HEK293 (cell line): ENCODE data around the gene AQP10.
"Not testable (repeated sequence)": the region's sequence is repeated elsewhere in the genome, so short reads cannot be mapped to it uniquely, and the experiment has no call there.

Experiments
- CTCF ChIA-PET: fragments of 350-600 bp; formaldehyde crosslinking; extraction: SDS; loops from one replicate; lab custom pipeline; 2021; ENCODE audit warnings: antibody characterized with exemption; lab: Yijun Ruan, JAX
- POLR2A ChIA-PET: fragments of 300-600 bp; formaldehyde crosslinking; extraction: SDS; loops from one replicate; lab custom pipeline; 2020; ENCODE audit warnings: antibody characterized with exemption, inconsistent platforms; lab: Yijun Ruan, JAX
- H3K27ac ChIP-seq: fragments of 200-500 bp; sonication (Bioruptor generic); 2 replicates; pipeline ENCODE4 v1.5.1; 2014; ENCODE audit warnings: low read depth, low read length, control low read depth, inconsistent platforms; ENCODE audit errors: extremely low read depth
- H3K36me3 ChIP-seq, 2 experiments: fragments of 200-500 bp in 1 of 2; sonication (Bioruptor generic) in 1 of 2; 1 replicate in 1 of 2; 2 replicates in 1 of 2; pipeline ENCODE4 v1.5.1; 2014 to 2017; ENCODE audit warnings: inconsistent platforms in 2 of 2, low read length in 2 of 2; ENCODE audit not compliant: control insufficient read depth in 2 of 2, insufficient read depth in 1 of 2
- H3K4me1 ChIP-seq: fragments of 200-500 bp; sonication (Bioruptor generic); 2 replicates; pipeline ENCODE4 v1.5.1; 2014; ENCODE audit warnings: mild to moderate bottlenecking, low read length, inconsistent platforms; ENCODE audit not compliant: control insufficient read depth, insufficient read depth
- H3K4me3 ChIP-seq: 2 replicates; pipeline ENCODE4 v1.5.1; 2011; ENCODE audit warnings: low read depth, mild to moderate bottlenecking, control low read depth, low read length, moderate library complexity
- H3K9me3 ChIP-seq: fragments of 200-500 bp; sonication (Bioruptor generic); 2 replicates; pipeline ENCODE4 v1.5.1; 2014; ENCODE audit warnings: low read depth, low read length, inconsistent platforms; ENCODE audit not compliant: control insufficient read depth, insufficient read depth
- GFI1B ChIP-seq: fragments of 450-650 bp; formaldehyde crosslinking; IDR thresholded peaks from 2 replicates; pipeline ENCODE4 v1.5.1; 2016; ENCODE audit warnings: missing biosample characterization, missing genetic modification characterization
- PATZ1 ChIP-seq: fragments of 450-650 bp; formaldehyde crosslinking; IDR thresholded peaks from 2 replicates; pipeline ENCODE4 v1.5.1; 2016; ENCODE audit warnings: missing biosample characterization, missing genetic modification characterization
- PRDM1 ChIP-seq: fragments of 450-650 bp; formaldehyde crosslinking; IDR thresholded peaks from 2 replicates; pipeline ENCODE4; 2016; ENCODE audit warnings: missing biosample characterization, missing genetic modification characterization
- PRDM2 ChIP-seq: fragments of 450-650 bp; formaldehyde crosslinking; IDR thresholded peaks from 2 replicates; pipeline ENCODE4 v1.5.1; 2016; ENCODE audit warnings: missing biosample characterization, missing genetic modification characterization, borderline replicate concordance
- SETDB1 ChIP-seq: IDR thresholded peaks from one replicate; pipeline ENCODE4 v1.6.1; 2017; ENCODE audit warnings: mild to moderate bottlenecking, low read length, moderate library complexity, mixed read lengths; ENCODE audit not compliant: insufficient read length
- ZBTB8A ChIP-seq: fragments of 450-650 bp; formaldehyde crosslinking; IDR thresholded peaks from 2 replicates; pipeline ENCODE4 v1.5.1; 2016; ENCODE audit warnings: missing biosample characterization, missing genetic modification characterization
- ZFHX2 ChIP-seq: fragments of 450-650 bp; formaldehyde crosslinking; conservative IDR thresholded peaks from 2 replicates; pipeline ENCODE4 v1.5.1; 2016; ENCODE audit warnings: missing biosample characterization, missing genetic modification characterization
- ZNF23 ChIP-seq: fragments of 450-650 bp; formaldehyde crosslinking; IDR thresholded peaks from 2 replicates; pipeline ENCODE4 v1.5.1; 2016; ENCODE audit warnings: missing biosample characterization, missing genetic modification characterization, borderline replicate concordance
- ZNF292 ChIP-seq: fragments of 450-650 bp; formaldehyde crosslinking; IDR thresholded peaks from 2 replicates; pipeline ENCODE4 v1.5.1; 2016; ENCODE audit warnings: low read depth, missing biosample characterization, missing genetic modification characterization, borderline replicate concordance
- ZNF341 ChIP-seq: fragments of 450-650 bp; formaldehyde crosslinking; IDR thresholded peaks from 2 replicates; pipeline ENCODE4; 2016; ENCODE audit warnings: low read depth, missing biosample characterization, missing genetic modification characterization
- ZNF366 ChIP-seq: fragments of 450-650 bp; formaldehyde crosslinking; conservative IDR thresholded peaks from 2 replicates; pipeline ENCODE4 v1.5.1; 2016; ENCODE audit warnings: missing biosample characterization, missing genetic modification characterization
- ZNF510 ChIP-seq: fragments of 450-650 bp; formaldehyde crosslinking; IDR thresholded peaks from 2 replicates; pipeline ENCODE4 v1.5.1; 2018; ENCODE audit warnings: mild to moderate bottlenecking, missing genetic modification characterization, missing biosample characterization; ENCODE audit not compliant: insufficient replicate concordance
- ZNF548 ChIP-seq: fragments of 450-650 bp; formaldehyde crosslinking; IDR thresholded peaks from 2 replicates; pipeline ENCODE4 v1.5.1; 2016; ENCODE audit warnings: missing biosample characterization, missing genetic modification characterization
- ZNF777 ChIP-seq: fragments of 450-650 bp; formaldehyde crosslinking; IDR thresholded peaks from 2 replicates; pipeline ENCODE4 v1.5.1; 2017; ENCODE audit warnings: missing biosample characterization, missing genetic modification characterization, borderline replicate concordance
- ZXDB ChIP-seq: fragments of 450-650 bp; formaldehyde crosslinking; IDR thresholded peaks from 2 replicates; pipeline ENCODE4 v1.5.1; 2016; ENCODE audit warnings: missing biosample characterization, missing genetic modification characterization

AQP10 gene

DNA sequence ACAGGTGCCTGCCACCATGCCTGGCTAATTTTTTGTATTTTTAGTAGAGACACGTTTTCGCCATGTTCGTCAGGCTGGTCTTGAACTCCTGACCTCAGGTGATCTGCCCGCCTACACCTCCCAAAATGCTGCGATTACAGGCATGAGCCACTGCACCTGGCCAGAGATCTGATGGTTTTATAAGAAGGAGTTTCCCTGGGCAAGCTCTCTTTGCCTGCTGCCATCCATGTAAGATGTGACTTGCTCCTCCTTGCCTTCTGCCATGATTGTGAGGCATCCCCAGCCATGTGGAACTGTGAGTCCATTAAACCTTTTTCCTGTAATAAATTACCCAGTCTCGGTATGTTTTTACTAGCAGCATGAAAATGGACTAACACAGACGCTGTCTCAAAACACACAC, 11.8 kb upstream of the AQP10 start:
- POLR2A ChIA-PET, H3K4me3 ChIP-seq, H3K9me3 ChIP-seq, H3K36me3 ChIP-seq: not testable (repeated sequence)
- CTCF ChIA-PET = interaction anchor here (0.6 to 0.7 kb wide), 2 partner anchors 13 to 26 kb away, joined by 3 to 4 read pairs; no protein-coding TSS in a partner anchor
- peak; percentile 53 for TF ChIP-seq SETDB1
- TF ChIP-seq, all 188 proteins: peak for 1; not testable (repeated sequence) for 187
- H3K4me1 ChIP-seq, H3K27ac ChIP-seq: not testable (repeated sequence)

- H3K4me3 ChIP-seq, H3K9me3 ChIP-seq, POLR2A ChIA-PET, H3K4me1 ChIP-seq, H3K36me3 ChIP-seq, H3K27ac ChIP-seq: not testable (repeated sequence)
- TF ChIP-seq PRDM1 (tag by site-specific recombination) (peak; percentile 91), ZNF366 (peak; percentile 41; the same call in 1 of the 2 replicates)
- CTCF ChIA-PET = interaction anchor here (0.7 kb wide), 1 partner anchor 230 kb away, joined by 3 read pairs; no protein-coding TSS in a partner anchor
These were observed 8.4 kb upstream of the AQP10 start for GRCh38 chr1:154312229-154313065.

GRCh38 chr1:154313066-154313356, 7.9 kb upstream of the AQP10 start:
- no peak for TF ChIP-seq ZNF292 (tag by site-specific recombination)
- TF ChIP-seq ZNF23 (tag by site-specific recombination) = no peak
- TF ChIP-seq ZNF366 = no peak
- TF ChIP-seq ZXDB = no peak
- no peak for TF ChIP-seq ZNF510
- TF ChIP-seq GFI1B (tag by site-specific recombination) = no peak
- TF ChIP-seq PATZ1 (tag by site-specific recombination) = no peak
- TF ChIP-seq ZBTB8A (tag by site-specific recombination) = no peak
- TF ChIP-seq ZNF777 (tag by site-specific recombination) = no peak
- TF ChIP-seq PRDM2 = no peak
- no peak for TF ChIP-seq ZFHX2 (tag by site-specific recombination)
- no peak for TF ChIP-seq ZNF341
- TF ChIP-seq ZNF548 (tag by site-specific recombination) = no peak
- no peak overlapping the region for H3K27ac ChIP-seq
- no peaks in the 10 kb centered on the region for H3K4me1 ChIP-seq
- CTCF ChIA-PET = interaction anchor here (1.2 kb wide), 2 partner anchors 36 to 42 kb away, joined by 3 read pairs; no protein-coding TSS in a partner anchor
- POLR2A ChIA-PET = no interaction called here
- no peaks in the 10 kb centered on the region for H3K36me3 ChIP-seq
- no peaks in the 10 kb centered on the region for H3K9me3 ChIP-seq
- H3K4me3 ChIP-seq = no peak overlapping the region

GRCh38 chr1:154314226-154314625, 6.7 kb upstream of the AQP10 start:
- H3K9me3 ChIP-seq, POLR2A ChIA-PET, H3K36me3 ChIP-seq, H3K4me3 ChIP-seq, H3K4me1 ChIP-seq, H3K27ac ChIP-seq: not testable (repeated sequence)
- CTCF ChIA-PET = interaction anchor here (0.8 to 2.3 kb wide), 4 partner anchors 10 to 43 kb away, joined by 3 to 10 read pairs (median 3); no protein-coding TSS in a partner anchor
